Measurements from ENCODE around the gene COQ8B. TPM values are rescaled to one million over a fixed set of nuclear protein-coding genes. Genes with fewer than 3 reads are reported as not detected.

Gene COQ8B
- total RNA-seq, 1 experiment from 2014 or later = 31.3 TPM

DNA sequence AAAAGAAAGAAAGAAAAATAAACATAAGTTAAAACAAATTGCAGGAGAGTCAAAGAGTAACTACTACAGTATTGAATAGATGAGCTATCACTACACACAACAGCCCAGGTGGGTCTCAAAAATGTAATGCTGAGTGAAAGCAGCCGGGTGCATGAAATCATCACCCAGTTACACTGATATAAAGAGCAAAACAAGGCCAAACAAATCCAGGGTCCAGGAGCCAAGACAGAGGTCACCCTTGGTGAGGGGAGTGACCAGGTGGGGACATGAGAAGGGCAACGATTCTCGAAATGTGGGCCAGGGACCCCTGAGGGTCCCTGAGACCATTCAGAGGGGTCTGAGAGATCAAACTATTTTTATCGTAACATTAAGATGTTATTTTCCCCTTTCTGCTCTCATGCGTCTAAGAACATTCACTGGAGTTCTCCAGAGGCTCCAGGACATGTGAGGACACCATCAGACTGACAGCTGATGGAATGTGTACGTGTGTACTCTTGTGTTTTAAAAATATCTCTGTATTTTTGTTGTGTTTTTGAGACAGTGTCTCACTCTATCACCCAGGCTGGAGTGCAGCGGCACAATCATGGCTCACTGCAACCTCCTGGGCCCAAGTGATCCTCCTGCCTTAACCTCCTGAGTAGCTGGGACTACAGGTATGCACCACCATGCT, 10.6 kb downstream of the COQ8B start:
- Histone ChIP-seq H3K27me3 (ENCODE audit: low read length) (no peaks in the 10 kb centered on the region), H3K36me3 (ENCODE audit: insufficient read depth, low read length) (peaks cover 24% of the 10 kb centered on the region; the same call in 1 of the 2 replicates), H2AFZ (ENCODE audit: low read length) (no peak overlapping the region), H3K9me3 (ENCODE audit: low read length) (no peaks in the 10 kb centered on the region), H3K4me3 (ENCODE audit: low read length) (no peak overlapping the region), H3K27ac (ENCODE audit: low read length) (no peak overlapping the region), H4K20me1 (ENCODE audit: insufficient read depth, low read depth, low read length) (no peaks in the 10 kb centered on the region), H3K4me2 (ENCODE audit: low read depth, low read length, poor library complexity, severe bottlenecking) (no peak overlapping the region), H3K9ac (ENCODE audit: low read length) (no peak overlapping the region), H3K4me1 (ENCODE audit: low read length) (no peaks in the 10 kb centered on the region), H3K79me2 (ENCODE audit: low read length) (no peaks in the 10 kb centered on the region), H3K9me2 (replicated peaks; ENCODE audit: insufficient read depth, low read length) (no peaks in the 10 kb centered on the region)
- no peak for DNase-seq

DNA sequence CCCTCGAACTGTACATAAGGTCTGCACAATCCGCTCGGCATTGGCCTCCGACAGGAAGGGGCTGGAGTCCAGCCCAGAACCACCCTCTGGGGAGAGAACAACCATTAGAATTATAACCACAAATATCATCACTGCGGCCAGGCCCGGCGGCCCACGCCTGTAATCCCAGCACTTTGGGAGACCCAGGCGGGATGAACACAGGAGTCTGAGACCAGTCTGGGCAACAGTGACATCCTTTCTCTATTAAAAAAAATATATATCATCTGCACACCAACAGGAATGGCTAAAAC, 11.4 kb downstream of the COQ8B start:
- Histone ChIP-seq H3K9ac (ENCODE audit: low read length) (no peak overlapping the region), H3K36me3 (ENCODE audit: insufficient read depth, low read length) (peaks cover 24% of the 10 kb centered on the region; the same call in 1 of the 2 replicates), H3K4me2 (ENCODE audit: low read depth, low read length, poor library complexity, severe bottlenecking) (no peak overlapping the region), H3K27me3 (ENCODE audit: low read length) (no peaks in the 10 kb centered on the region), H3K4me1 (ENCODE audit: low read length) (no peaks in the 10 kb centered on the region), H3K9me3 (ENCODE audit: low read length) (no peaks in the 10 kb centered on the region), H3K79me2 (ENCODE audit: low read length) (no peaks in the 10 kb centered on the region), H3K27ac (ENCODE audit: low read length) (no peak overlapping the region), H4K20me1 (ENCODE audit: insufficient read depth, low read depth, low read length) (no peaks in the 10 kb centered on the region), H3K9me2 (replicated peaks; ENCODE audit: insufficient read depth, low read length) (no peaks in the 10 kb centered on the region), H2AFZ (ENCODE audit: low read length) (no peak overlapping the region), H3K4me3 (ENCODE audit: low read length) (no peak overlapping the region)
- DNase-seq = no peak

GRCh38 chr19:40704491-40705361, 12.0 kb downstream of the COQ8B start:
- H4K20me1 ChIP-seq (ENCODE audit: insufficient read depth, low read depth, low read length) = no peaks in the 10 kb centered on the region
- H3K4me3 ChIP-seq (ENCODE audit: low read length) = no peak overlapping the region
- H3K9me2 ChIP-seq (replicated peaks; ENCODE audit: insufficient read depth, low read length) = no peaks in the 10 kb centered on the region
- no peak overlapping the region for H3K9ac ChIP-seq (ENCODE audit: low read length)
- H3K36me3 ChIP-seq (ENCODE audit: insufficient read depth, low read length) = peaks cover 24% of the 10 kb centered on the region; the same call in 1 of the 2 replicates
- H3K4me2 ChIP-seq (ENCODE audit: low read depth, low read length, poor library complexity, severe bottlenecking) = no peak overlapping the region
- H3K27me3 ChIP-seq (ENCODE audit: low read length) = no peaks in the 10 kb centered on the region
- no peak overlapping the region for H2AFZ ChIP-seq (ENCODE audit: low read length)
- no peak overlapping the region for H3K27ac ChIP-seq (ENCODE audit: low read length)
- H3K9me3 ChIP-seq (ENCODE audit: low read length) = no peaks in the 10 kb centered on the region
- H3K4me1 ChIP-seq (ENCODE audit: low read length) = no peaks in the 10 kb centered on the region
- DNase-seq = peak; percentile 29
- no peaks in the 10 kb centered on the region for H3K79me2 ChIP-seq (ENCODE audit: low read length)

- Histone ChIP-seq H3K27me3 (ENCODE audit: low read length) (no peaks in the 10 kb centered on the region), H3K36me3 (ENCODE audit: insufficient read depth, low read length) (peaks cover 21% of the 10 kb centered on the region), H3K4me2 (ENCODE audit: low read depth, low read length, poor library complexity, severe bottlenecking) (no peak overlapping the region), H3K4me1 (ENCODE audit: low read length) (no peaks in the 10 kb centered on the region), H3K4me3 (ENCODE audit: low read length) (no peak overlapping the region), H2AFZ (ENCODE audit: low read length) (no peak overlapping the region), H3K9me3 (ENCODE audit: low read length) (no peaks in the 10 kb centered on the region), H3K9me2 (replicated peaks; ENCODE audit: insufficient read depth, low read length) (no peaks in the 10 kb centered on the region), H3K79me2 (ENCODE audit: low read length) (no peaks in the 10 kb centered on the region), H4K20me1 (ENCODE audit: insufficient read depth, low read depth, low read length) (no peaks in the 10 kb centered on the region), H3K27ac (ENCODE audit: low read length) (no peak overlapping the region), H3K9ac (ENCODE audit: low read length) (no peak overlapping the region)
- DNase-seq = no peak
Observed at GRCh38 chr19:40703029-40703755, 13.5 kb downstream of the COQ8B start.

DNA sequence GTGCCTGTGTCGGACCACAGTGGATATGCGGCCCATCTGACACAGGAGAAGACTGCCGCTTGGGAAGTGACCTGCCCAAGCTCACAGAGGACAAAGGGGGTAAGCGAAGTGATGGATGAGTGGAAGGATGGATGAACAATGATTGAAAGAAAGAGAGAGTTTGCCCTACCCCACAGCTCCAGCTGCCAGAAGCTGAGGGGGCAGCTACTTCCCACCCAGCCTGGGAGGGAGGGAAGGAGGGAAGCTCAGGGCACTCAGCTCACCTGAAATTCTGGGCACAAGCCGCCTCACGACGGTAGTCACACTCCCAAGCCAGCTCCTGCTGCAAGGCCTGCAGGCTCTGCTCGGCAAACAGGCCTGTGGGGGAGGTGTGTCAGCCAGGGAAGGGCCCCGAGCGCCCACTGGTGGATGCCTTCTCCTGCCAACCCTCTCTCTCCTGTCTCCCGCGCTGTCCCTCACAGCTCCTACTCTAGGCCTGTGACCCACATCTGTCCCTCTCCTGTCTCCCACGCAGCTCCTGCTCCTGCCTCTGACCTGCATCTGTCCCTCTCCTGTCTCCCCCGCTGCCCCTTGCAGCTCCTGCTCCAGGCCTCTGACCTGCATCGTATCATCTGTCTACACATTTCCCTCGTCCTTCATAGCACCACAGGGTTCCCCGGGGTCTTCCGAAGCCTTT, 14.2 kb downstream of the COQ8B start:
- Histone ChIP-seq H3K9me2 (replicated peaks; ENCODE audit: insufficient read depth, low read length) (no peaks in the 10 kb centered on the region), H2AFZ (ENCODE audit: low read length) (no peak overlapping the region), H3K4me2 (ENCODE audit: low read depth, low read length, poor library complexity, severe bottlenecking) (no peak overlapping the region), H3K9me3 (ENCODE audit: low read length) (no peaks in the 10 kb centered on the region), H3K9ac (ENCODE audit: low read length) (no peak overlapping the region), H3K27ac (ENCODE audit: low read length) (no peak overlapping the region), H3K4me3 (ENCODE audit: low read length) (no peak overlapping the region), H3K4me1 (ENCODE audit: low read length) (no peaks in the 10 kb centered on the region), H4K20me1 (ENCODE audit: insufficient read depth, low read depth, low read length) (no peaks in the 10 kb centered on the region), H3K36me3 (ENCODE audit: insufficient read depth, low read length) (peaks cover 19% of the 10 kb centered on the region), H3K79me2 (ENCODE audit: low read length) (no peaks in the 10 kb centered on the region), H3K27me3 (ENCODE audit: low read length) (no peaks in the 10 kb centered on the region)
- peak; percentile 44 for DNase-seq

DNA sequence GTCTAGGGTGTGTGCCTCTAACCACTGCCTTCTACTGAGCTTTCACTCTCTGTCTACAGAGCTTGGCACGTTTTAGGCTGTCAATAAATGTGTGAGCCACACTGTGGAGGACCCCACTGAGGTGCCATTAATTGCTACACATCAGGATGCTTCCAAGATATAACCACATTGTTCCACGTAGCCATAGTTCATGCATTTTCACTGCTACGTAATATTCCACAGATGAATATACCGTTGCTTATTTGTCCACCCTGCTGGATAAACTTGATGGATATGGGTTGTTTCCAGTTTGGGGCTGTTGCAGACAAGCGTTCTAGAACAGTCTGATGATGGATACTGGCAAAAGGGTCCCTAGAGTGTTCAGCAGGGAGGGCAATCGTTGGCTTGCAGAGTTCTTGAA, 14.9 kb downstream of the COQ8B start:
- H3K36me3 ChIP-seq (ENCODE audit: insufficient read depth, low read length) = peaks cover 18% of the 10 kb centered on the region
- H2AFZ ChIP-seq (ENCODE audit: low read length) = no peak overlapping the region
- H4K20me1 ChIP-seq (ENCODE audit: insufficient read depth, low read depth, low read length) = no peaks in the 10 kb centered on the region
- DNase-seq = no peak
- no peaks in the 10 kb centered on the region for H3K9me3 ChIP-seq (ENCODE audit: low read length)
- no peak overlapping the region for H3K9ac ChIP-seq (ENCODE audit: low read length)
- H3K9me2 ChIP-seq (replicated peaks; ENCODE audit: insufficient read depth, low read length) = no peaks in the 10 kb centered on the region
- no peaks in the 10 kb centered on the region for H3K27me3 ChIP-seq (ENCODE audit: low read length)
- H3K79me2 ChIP-seq (ENCODE audit: low read length) = no peaks in the 10 kb centered on the region
- H3K4me2 ChIP-seq (ENCODE audit: low read depth, low read length, poor library complexity, severe bottlenecking) = no peak overlapping the region
- H3K4me3 ChIP-seq (ENCODE audit: low read length) = no peak overlapping the region
- no peak overlapping the region for H3K27ac ChIP-seq (ENCODE audit: low read length)
- H3K4me1 ChIP-seq (ENCODE audit: low read length) = no peaks in the 10 kb centered on the region

DNA sequence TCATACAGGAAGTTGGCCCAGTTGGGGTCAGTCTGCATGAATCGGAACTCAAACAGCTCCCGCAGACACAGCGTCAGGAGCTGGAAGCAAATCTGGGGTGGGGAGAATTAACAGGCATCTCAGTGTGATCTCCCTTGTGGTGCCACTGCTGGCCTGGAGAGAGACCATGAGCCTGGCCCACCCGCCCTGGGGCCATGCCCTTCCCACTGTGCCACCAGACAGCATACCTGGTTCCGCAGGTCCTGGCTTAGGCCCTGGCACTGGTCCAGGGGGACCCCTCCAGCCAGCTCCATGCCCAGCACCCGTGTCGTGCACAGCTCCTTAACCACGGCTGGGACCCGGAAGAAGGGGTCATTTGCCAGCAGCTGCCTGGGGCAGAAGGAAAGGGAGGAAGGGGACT, 16.6 kb downstream of the COQ8B start:
- no peak overlapping the region for H3K27ac ChIP-seq (ENCODE audit: low read length)
- H3K36me3 ChIP-seq (ENCODE audit: insufficient read depth, low read length) = peaks cover 15% of the 10 kb centered on the region
- no peak overlapping the region for H3K4me2 ChIP-seq (ENCODE audit: low read depth, low read length, poor library complexity, severe bottlenecking)

GRCh38 chr19:40697007-40697406, 19.7 kb downstream of the COQ8B start:
- Histone ChIP-seq H3K9me3 (ENCODE audit: low read length) (no peaks in the 10 kb centered on the region), H4K20me1 (ENCODE audit: insufficient read depth, low read depth, low read length) (no peaks in the 10 kb centered on the region), H3K36me3 (ENCODE audit: insufficient read depth, low read length) (peaks cover 7% of the 10 kb centered on the region; the same call in 1 of the 2 replicates), H3K9me2 (replicated peaks; ENCODE audit: insufficient read depth, low read length) (no peaks in the 10 kb centered on the region), H3K27me3 (ENCODE audit: low read length) (no peaks in the 10 kb centered on the region), H3K4me3 (ENCODE audit: low read length) (no peak overlapping the region), H3K27ac (ENCODE audit: low read length) (no peak overlapping the region), H3K79me2 (ENCODE audit: low read length) (no peaks in the 10 kb centered on the region), H3K4me2 (ENCODE audit: low read depth, low read length, poor library complexity, severe bottlenecking) (no peak overlapping the region), H2AFZ (ENCODE audit: low read length) (no peak overlapping the region), H3K4me1 (ENCODE audit: low read length) (no peaks in the 10 kb centered on the region), H3K9ac (ENCODE audit: low read length) (no peak overlapping the region)
- no peak for DNase-seq

More for the DNA sequence above, 16.6 kb downstream of the COQ8B start:
- Histone ChIP-seq H3K79me2 (ENCODE audit: low read length) (no peaks in the 10 kb centered on the region), H3K9me3 (ENCODE audit: low read length) (no peaks in the 10 kb centered on the region), H3K9me2 (replicated peaks; ENCODE audit: insufficient read depth, low read length) (no peaks in the 10 kb centered on the region), H3K4me1 (ENCODE audit: low read length) (no peaks in the 10 kb centered on the region), H3K27me3 (ENCODE audit: low read length) (no peaks in the 10 kb centered on the region), H4K20me1 (ENCODE audit: insufficient read depth, low read depth, low read length) (no peaks in the 10 kb centered on the region), H3K9ac (ENCODE audit: low read length) (no peak overlapping the region), H2AFZ (ENCODE audit: low read length) (no peak overlapping the region), H3K4me3 (ENCODE audit: low read length) (no peak overlapping the region)
- no peak for DNase-seq

All from Karpas-422 (cell line).